Adrenal gland (tissue), 12 donors: ENCODE data around the gene MYO10. TPM values are rescaled to one million over a fixed set of nuclear protein-coding genes. Genes with fewer than 3 reads are reported as not detected.

Experiments
- DNase-seq, 7 donors: peaks; one replicate each; pipeline ENCODE4 v3.0.0-alpha.2; 2019 to 2020
- H3K27ac ChIP-seq, 5 donors: fragments of 200-600 bp; sonication (generic) in 4 of 5; 1 replicate in 3 of 5; 2 replicates in 2 of 5; pipeline versions ENCODE4 v1.5.1 to v1.8.0; 2016 to 2020; ENCODE audit warnings: mild to moderate bottlenecking in 1 of 5
- H3K27me3 ChIP-seq: fragments of 200-600 bp; 2 replicates; pipeline ENCODE4 v1.8.0; 2021
- H3K36me3 ChIP-seq, 2 donors: fragments of 200-600 bp; replicated peaks in 1 of 2; 1 replicate in 1 of 2; 2 replicates in 1 of 2; pipeline versions ENCODE4 v1.5.1 to v1.8.0; 2018 to 2022
- H3K4me1 ChIP-seq, 2 donors: fragments of 200-600 bp; replicated peaks in 1 of 2; 1 replicate in 1 of 2; 2 replicates in 1 of 2; pipeline versions ENCODE4 v1.5.1 to v1.8.0; 2018 to 2021
- H3K4me3 ChIP-seq, 4 donors: fragments of 200-600 bp; sonication (generic) in 3 of 4; one replicate each; pipeline ENCODE4 v1.5.1; 2016 to 2018
- H3K9me3 ChIP-seq, 3 donors: fragments of 200-600 bp; sonication (generic) in 1 of 3; replicated peaks in 1 of 3; 1 replicate in 2 of 3; 2 replicates in 1 of 3; pipeline versions ENCODE4 v1.5.1 to v1.8.0; 2016 to 2021
- CTCF ChIP-seq, 6 experiments: fragments of 450-650 bp in 4 of 6; fragments of 200-600 bp in 2 of 6; sonication (generic) in 1 of 6; IDR thresholded peaks; 1 replicate in 5 of 6; 2 replicates in 1 of 6; pipeline versions ENCODE4 v1.5.1 to v1.8.0; 2016 to 2021; ENCODE audit warnings: antibody characterized with exemption in 6 of 6, mild to moderate bottlenecking in 2 of 6, moderate library complexity in 1 of 6
- POLR2A ChIP-seq, 2 donors: fragments of 450-650 bp; IDR thresholded peaks; one replicate each; pipeline ENCODE4 v1.6.1; 2017; ENCODE audit warnings: antibody characterized with exemption in 2 of 2, mild to moderate bottlenecking in 2 of 2, moderate library complexity in 1 of 2
- WGBS, 4 donors: extraction: QIAGEN DNeasy Blood & Tissue Kit in 2 of 4; methylation state at CpG; one replicate each; pipeline versions ENCODE4 v1.1.5 to v1.1.7; 2013 to 2017; 5-methylcytosine and 5-hydroxymethylcytosine counted together
- intact Hi-C, 2 donors: fragments of 100-400 bp; cut with DNase I; formaldehyde crosslinking; loops; one replicate each; pipeline versions ENCODE4 v1.14.1 to v1.15.0; 2022 to 2023
- polyA plus RNA-seq, 3 donors: library from polyadenylated mRNA; stranded (reverse); fragments of 200-250 nt in 2 of 3; fragments of 350-450 nt in 1 of 3; fragmentation: Illumina TruSeq in 1 of 3; extraction: RNeasy Lipid Tissue Mini Kit (QIAGEN cat#74804) in 1 of 3; gene quantifications; one replicate each; pipeline ENCODE4 v1.2.3, GENCODE V29; 2013 to 2014
- total RNA-seq, 9 donors: library from RNA; depleted of rRNA in 4 of 9; stranded (reverse); fragments of >200 nt in 4 of 9; fragments of 120-200 nt in 1 of 9; fragmentation: NEBNext Ultra II Directional in 1 of 9; extraction: Animal tissue kit (Norgen Biotek cat#: 25700) in 1 of 9; gene quantifications; one replicate each; pipeline versions ENCODE4 v1.1.0 to v1.2.4, GENCODE V29; 2013 to 2023
- donor health status: healthy with polysubstance abuse.
- donor health status: Bipolar disorder and iron deficiency.
- donor health status: DM: yes; HTN: yes; CAD: no.
- donor health status: DM: no; HTN: no; CAD: no.
- donor health status: DM: no; HTN: no; CAD: no.
- donor health status: DM: yes; HTN: yes; CAD: no.

Gene MYO10
- total and polyA plus RNA-seq, 12 donors, result 2.2 to 38.9 (median 10.5) TPM

- intact Hi-C loops, result no loop called here
- Histone ChIP-seq H3K4me3 (no peak overlapping the region), H3K9me3 (no peaks in the 10 kb centered on the region), H3K4me1 (peaks cover 0 to 9% of the 10 kb centered on the region in 2 donors), H3K27me3 (no peaks in the 10 kb centered on the region), H3K27ac (peak overlapping the region in 2 of 5 donors; percentile 17 to 50), H3K36me3 (no peaks in the 10 kb centered on the region)
- no peak for DNase-seq
- TF ChIP-seq POLR2A (IDR thresholded peaks at IDR 0.05) (no peak), CTCF (IDR thresholded peaks at IDR 0.05) (no peak)
- WGBS, 4 donors, result 72 to 85% (median 82%) methylated on average over 8 to 9 of the region's 9 CpGs
Measured at GRCh38 chr5:16810208-16810854, 125.8 kb downstream of the MYO10 start.

- peak in 3 of 7 donors; percentile 5 to 62 (median 22) for DNase-seq
- peaks cover 0 to 9% of the 10 kb centered on the region in 2 donors for H3K4me1 ChIP-seq
- no peak overlapping the region for H3K4me3 ChIP-seq
- intact Hi-C loops, result no loop called here
- TF ChIP-seq CTCF (IDR thresholded peaks at IDR 0.05) (no peak), POLR2A (IDR thresholded peaks at IDR 0.05) (no peak)
- H3K36me3 ChIP-seq, result no peaks in the 10 kb centered on the region
- H3K27ac ChIP-seq, result peak overlapping the region in 2 of 5 donors; percentile 17 to 50
- 74 to 78% (median 76%) methylated on average over 12 of the region's 12 CpGs for WGBS, 4 donors
- H3K27me3 ChIP-seq, result no peaks in the 10 kb centered on the region
- H3K9me3 ChIP-seq, result no peaks in the 10 kb centered on the region
Measured at GRCh38 chr5:16809395-16810207, 126.5 kb downstream of the MYO10 start.

GRCh38 chr5:16809010-16809394, 127.1 kb downstream of the MYO10 start:
- Histone ChIP-seq H3K27me3 (no peaks in the 10 kb centered on the region), H3K4me3 (no peak overlapping the region), H3K4me1 (peaks cover 0 to 9% of the 10 kb centered on the region in 2 donors), H3K36me3 (no peaks in the 10 kb centered on the region), H3K27ac (peak overlapping the region in 1 of 5 donors; percentile 50), H3K9me3 (no peaks in the 10 kb centered on the region)
- WGBS, 4 donors, result 85 to 93% (median 89%) methylated on average over 11 of the region's 11 CpGs
- intact Hi-C loops, result no loop called here
- no peak for DNase-seq
- TF ChIP-seq CTCF (IDR thresholded peaks at IDR 0.05), result no peak
- TF ChIP-seq POLR2A (IDR thresholded peaks at IDR 0.05), result no peak

- intact Hi-C loops, result no loop called here
- DNase-seq, result no peak
- no peaks in the 10 kb centered on the region for H3K27me3 ChIP-seq
- H3K27ac ChIP-seq, result peak overlapping the region in 1 of 5 donors; percentile 38
- TF ChIP-seq POLR2A (IDR thresholded peaks at IDR 0.05) (no peak), CTCF (IDR thresholded peaks at IDR 0.05) (no peak)
- WGBS, 4 donors, result 92 to 95% (median 93%) methylated on average over 7 of the region's 7 CpGs
- no peak overlapping the region for H3K4me3 ChIP-seq
- peaks cover 0 to 9% of the 10 kb centered on the region in 2 donors for H3K4me1 ChIP-seq
- no peaks in the 10 kb centered on the region for H3K9me3 ChIP-seq
- H3K36me3 ChIP-seq, result no peaks in the 10 kb centered on the region
Measured at GRCh38 chr5:16808021-16808420, 128.1 kb downstream of the MYO10 start.
